Measurements from ENCODE around the gene MAGEB4.

- no peak for TF ChIP-seq CTCF (IDR thresholded peaks at IDR 0.05)
- no peak for TF ChIP-seq POLR2A (IDR thresholded peaks at IDR 0.05)
These were observed 24.3 kb upstream of the MAGEB4 start for GRCh38 chrX:30217465-30217864.
